HG03103 (cell line): ENCODE measurements around the gene ADAM10.

Experiments
- ATAC-seq: cut with Tn5 transposase; IDR thresholded peaks from one replicate; pipeline ENCODE4 v1.9.1; 2021; ENCODE audit warnings: low read depth; ENCODE audit not compliant: unreplicated experiment

The ADAM10 gene

DNA sequence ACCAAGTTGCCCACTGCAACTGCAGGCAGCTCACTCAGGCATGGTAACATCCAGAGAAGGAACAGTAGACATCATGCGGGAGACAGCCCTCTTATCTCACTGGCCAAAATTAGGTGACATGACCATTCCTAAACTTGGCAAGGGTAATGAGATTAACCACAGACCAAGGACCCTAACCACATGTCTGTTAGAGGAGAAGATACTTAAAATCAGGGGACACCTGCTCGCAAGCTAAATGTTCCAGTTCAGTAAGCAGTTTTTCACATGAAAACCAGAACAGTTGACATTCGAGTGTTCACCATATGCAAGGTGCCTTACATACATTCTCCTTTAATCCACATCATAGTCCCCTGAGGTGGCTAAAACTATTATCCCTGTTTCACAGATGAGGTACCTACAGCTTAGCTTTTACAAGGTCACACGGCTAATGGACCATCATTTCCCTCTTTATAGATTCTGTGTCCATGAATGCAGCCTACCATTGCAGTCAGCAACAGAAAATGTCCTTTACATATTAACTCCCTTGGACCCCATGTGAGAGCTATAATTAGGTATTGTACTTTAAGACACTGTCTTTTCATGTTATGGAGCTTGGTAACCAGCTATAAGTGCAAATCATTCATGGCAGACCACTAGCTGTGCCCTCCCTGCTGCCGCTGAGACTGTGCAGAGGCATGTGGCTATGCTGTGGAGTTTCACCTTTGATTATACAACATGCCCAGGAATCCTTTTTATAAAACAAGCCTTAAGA, 163.6 kb downstream of the ADAM10 start:
- peak; percentile 42 for ATAC-seq

DNA sequence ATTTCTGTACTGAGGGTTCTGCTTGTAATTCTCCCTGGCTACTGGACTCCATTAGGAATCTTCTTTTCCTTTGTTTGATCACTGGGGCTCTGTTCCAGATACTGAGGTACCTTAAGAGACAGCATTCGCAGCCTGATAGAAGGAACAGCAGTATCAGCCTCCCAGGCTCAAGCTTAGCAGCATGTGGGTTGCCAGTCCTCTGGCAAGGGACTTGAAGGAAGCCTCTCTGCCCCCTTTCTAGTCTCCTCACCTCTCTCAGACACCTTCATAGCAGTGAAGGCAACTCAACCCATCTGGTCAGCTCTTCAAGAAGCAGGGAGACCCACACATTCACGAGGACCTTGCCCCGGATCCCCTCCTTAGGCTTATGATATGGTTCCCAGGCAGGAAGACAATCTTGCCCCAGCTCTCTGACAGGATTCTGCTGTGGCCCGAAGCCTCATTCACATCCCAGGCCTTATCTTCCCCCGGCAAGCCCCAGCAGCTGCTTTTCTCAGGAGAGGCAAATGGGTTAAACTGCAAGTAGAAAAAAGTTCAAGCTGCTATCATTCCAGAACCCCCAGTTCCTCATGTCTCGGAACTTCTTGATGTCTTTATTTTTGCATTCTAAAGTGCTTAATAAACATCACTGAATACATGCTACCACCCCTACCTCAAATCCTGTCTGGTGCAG, 164.6 kb downstream of the ADAM10 start:
- no peak for ATAC-seq

DNA sequence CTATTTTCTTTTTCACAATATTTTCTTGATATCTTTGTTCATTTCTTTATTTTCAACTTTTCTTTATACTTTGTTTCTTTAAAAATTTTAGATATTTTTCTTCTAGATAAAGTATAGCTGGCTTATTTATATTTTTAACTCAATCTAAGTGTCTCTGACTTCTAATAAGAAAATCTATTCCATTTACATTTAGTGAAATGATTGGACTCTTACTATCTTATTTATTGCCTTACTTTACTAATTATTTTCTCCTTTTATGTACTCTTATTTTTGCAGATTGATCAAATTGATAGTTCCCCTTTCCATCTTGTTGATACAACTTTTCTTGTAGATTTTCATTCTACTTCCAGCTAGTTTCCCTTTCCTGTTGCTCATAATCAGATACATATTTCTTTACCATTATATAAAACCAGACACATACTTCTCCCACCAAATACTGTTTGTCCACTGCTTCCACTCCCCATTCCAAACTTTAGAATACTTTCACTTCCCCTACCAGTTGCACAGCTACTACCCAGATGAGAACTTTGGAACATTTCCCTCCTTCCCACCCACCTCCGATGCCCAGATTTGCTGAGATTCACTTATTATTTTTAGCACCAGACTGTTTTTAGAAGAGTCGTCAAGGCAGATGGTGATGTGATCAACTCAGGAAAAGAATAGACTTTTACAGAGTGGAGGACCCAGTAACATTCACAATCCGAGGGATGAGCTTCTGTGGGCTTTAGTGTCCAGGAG, 166.2 kb downstream of the ADAM10 start:
- ATAC-seq: no peak

DNA sequence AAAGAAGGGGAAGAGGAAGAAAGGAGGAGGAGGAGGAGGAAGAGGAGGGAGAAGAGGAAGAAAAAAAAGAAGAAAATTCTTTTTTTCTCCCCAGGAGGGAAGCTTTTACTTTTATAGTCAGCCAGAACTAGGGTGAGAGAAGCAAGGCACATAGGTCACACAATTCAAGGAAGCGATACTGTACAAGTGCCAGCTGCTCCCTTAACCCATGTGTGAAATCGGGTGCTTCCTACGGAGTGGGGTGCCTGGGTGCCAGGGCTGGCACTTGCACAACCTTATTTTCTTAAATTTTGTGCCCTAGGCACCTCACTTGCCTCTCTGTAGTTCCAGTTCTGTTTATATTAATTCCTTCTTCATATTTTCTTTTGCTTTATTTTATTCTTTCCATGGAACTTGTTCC, 167.3 kb downstream of the ADAM10 start:
- ATAC-seq: no peak

DNA sequence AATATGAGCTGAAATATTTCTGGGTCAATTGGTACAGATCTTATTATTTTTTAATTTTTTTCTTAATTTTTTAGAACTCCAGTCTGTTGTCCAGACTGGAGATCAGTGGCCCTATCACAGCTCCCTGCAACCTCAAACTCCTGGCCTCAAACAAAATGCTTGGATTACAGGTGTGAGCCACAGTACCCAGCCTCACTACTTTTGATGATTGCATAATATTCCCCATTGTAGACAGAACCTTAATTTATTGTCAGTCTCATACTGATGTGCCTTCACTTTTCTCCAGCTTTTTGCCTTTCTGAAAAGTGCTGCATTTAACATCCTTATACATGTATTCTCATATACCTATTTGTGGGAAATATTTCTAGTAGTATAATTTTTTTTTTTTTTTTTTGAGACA, 172.8 kb downstream of the ADAM10 start:
- ATAC-seq: no peak

DNA sequence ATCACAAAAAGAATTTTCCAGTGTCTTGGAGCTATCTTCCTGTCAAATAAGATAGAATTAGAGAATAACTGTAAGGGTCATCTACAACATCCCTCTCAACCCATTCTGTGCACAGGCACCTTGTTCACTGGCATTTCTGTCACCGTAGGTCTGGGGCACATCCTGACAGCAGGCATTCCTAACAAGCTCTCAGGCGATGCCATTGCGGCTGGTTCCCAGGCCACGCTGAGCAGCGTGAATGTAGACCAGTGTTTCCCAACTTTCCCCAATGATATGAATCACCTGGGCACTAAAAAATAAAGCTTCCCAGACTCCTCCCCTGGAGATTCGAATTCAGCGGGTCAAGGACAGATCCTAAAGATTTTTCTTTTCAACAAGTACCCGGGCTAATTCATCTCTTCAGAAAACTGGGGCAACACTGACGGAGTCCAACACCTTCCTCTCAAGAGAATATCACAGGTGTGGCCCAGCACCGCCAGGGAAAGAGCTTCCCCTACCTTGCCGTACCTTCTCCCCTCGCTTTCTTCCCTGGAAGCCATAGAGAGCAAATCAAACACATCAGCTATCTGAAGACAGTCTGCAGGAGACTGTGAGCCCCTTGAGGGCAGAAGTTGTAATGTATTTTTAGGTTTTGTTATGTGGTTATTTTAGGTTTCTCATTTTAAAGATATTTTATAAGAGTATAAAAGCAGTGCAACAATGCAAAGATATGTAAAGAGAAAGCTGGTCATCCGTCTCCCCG, 174.3 kb downstream of the ADAM10 start:
- ATAC-seq: no peak

DNA sequence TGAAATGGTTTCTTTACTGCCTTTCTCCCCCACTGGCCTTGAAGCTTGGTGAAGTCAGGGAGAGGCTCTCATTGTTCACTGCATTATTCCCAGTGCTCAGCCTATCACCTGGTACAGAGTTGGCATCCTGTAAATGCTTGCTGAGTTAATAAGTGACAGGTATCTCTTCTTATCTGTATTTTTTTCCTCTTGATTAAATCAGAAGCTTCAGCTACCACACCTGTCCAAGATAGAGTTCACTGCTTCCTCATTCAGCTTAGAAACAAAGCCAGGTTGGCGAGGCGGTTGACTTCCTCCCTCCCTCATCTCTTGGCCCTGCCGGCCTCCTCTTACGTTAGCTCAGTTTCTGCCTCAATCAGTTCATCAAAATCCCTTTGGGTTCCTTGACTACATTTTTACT, 174.9 kb downstream of the ADAM10 start:
- no peak for ATAC-seq

DNA sequence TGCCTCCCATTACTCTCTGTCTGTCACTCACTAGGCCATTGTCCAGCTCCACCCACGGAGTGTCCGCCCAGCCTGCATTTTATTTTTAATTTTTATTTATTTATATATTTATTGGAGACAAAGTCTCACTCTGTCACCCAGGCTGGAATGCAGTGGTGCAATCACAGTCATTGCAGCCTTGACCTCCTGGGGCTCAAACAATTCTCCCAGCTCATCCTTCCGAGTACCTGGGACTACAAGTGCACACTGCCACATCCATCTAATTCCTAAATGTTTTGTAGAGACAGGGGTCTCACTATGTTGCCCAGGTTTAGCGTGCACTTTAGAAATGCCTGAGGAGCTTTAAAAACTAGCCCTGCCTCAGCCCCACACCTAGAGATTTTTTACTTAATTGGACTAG, 176.2 kb downstream of the ADAM10 start:
- ATAC-seq: no peak

DNA sequence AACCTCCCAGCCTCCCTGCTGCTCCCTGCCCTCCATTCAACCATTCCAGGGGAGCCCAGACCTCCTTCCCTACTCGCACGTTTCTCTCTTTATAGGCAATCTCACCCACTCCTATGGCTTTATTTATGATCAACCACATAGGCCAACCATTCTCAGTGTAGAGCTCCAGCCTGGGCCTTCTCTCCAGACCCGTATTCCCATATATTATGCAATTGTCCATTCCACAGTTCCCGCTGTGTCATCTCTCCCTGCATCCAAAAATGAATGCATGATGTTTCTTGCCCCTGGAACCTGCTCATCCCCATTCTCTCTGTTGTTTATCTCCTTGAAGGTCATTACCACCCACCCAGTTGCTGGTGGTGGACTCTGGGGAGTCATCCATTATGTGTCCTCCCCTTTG, 177.0 kb downstream of the ADAM10 start:
- ATAC-seq: no peak

DNA sequence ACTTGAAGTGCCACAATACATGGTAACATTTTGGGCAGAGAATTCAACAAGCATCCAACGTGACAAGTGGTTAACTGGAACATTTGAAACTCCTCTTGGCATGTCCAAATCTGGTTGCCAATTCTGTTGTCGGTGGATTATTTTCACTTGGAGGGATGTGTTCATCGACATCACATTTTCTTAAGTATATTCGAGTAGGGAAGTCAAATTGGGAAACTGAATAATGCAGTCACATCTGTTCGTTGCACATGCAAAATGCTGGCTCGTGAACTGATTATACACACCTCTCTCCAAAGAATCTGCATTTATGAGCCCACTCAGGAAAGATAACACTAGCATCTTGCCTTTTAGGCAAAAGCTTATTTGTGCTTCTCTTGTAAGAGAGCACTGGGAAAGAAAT, 178.0 kb downstream of the ADAM10 start:
- no peak for ATAC-seq

DNA sequence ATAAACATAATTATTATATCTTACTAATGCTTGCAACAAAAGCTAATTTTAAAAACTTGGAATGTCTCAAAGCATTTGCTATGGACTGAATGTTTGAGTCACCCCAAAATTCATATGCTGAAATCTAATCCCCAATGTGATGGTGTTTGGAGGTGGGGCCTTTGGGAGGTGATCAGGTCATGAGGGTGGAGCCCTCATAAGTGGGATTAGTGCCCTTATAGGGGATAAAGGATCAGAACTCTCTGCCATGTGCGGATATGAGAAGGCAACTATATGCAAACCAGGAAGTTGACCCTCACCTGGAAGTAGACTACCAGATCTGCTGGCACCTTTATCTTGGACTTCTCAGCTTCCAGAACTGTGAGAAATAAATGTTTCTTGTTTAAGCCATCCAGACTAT, 180.1 kb downstream of the ADAM10 start:
- no peak for ATAC-seq

DNA sequence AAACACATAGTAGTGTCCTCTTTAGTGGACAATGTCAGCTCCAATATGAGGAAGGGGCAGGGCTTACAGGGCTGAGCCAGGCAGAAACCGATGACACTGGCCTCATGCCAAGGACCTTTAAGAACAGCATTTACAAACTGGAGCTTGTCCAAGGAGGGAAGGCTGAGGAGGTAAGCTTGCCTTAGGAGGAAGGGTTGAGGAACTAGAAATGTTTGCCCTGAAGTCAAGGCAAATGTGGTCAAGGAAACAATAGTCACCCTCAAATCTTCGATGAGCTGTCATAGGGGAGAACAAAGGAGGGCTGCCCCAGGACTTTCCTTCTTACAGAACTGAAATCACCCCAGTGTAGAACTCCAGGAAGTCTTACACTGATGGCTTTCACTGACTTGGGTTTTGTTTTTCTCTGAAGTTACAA, 181.3 kb downstream of the ADAM10 start:
- no peak for ATAC-seq

DNA sequence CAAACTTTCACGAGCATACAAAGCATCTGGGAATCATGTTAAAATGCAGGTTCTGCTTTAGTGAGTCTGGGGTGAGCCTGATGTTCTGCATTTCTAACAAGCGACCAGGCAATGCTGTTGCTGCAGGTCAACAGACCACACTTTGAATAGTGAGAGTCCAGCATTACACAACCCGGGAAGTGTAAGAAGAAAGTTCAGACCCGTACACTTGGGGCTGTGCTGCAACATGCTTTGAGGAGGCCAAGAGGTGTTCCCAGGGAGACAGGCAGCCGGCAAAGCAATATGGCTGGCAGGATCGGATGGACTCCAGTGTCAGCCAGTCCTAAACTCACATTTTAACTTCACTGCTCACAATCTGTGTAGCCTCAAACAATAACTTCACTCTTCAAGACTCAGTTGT, 183.5 kb downstream of the ADAM10 start:
- ATAC-seq: no peak

DNA sequence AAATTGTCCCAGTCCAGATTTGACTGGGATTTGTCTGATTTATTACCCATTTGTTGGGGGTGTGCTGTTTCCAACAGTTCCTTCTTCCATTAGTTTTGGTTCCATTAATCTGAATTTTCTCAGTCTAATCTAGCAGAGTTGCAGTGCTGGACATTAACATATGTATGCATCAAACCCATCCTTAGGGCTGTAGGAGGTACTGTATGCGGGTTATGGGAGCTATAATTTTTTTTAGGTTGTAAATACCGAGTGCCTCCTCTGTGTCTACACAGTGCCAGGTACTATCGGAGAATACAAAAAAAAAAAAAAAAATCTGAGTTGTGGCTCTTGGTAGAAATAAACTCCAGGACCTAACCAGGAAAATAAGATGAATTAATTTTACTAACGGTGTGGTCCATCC, 183.9 kb downstream of the ADAM10 start:
- ATAC-seq: no peak

DNA sequence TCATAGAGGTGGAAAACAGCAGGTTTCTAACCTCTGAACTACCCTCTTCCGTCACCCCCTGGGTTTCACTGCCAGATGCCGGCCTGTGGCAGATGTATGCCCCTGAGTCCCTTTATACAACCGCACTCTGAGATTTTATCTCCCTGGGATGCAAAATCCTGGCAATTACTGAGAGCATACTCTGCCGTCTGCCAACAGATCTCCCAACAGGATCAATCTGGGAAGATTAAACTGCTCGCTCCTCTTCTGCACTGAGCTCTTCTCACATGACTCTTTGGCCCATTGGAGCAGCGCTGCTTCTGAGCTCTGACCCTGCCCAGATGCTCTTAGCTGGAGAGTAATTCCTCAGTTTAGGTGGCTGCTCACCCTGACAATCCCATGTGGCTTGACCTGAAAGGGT, 184.5 kb downstream of the ADAM10 start:
- no peak for ATAC-seq

DNA sequence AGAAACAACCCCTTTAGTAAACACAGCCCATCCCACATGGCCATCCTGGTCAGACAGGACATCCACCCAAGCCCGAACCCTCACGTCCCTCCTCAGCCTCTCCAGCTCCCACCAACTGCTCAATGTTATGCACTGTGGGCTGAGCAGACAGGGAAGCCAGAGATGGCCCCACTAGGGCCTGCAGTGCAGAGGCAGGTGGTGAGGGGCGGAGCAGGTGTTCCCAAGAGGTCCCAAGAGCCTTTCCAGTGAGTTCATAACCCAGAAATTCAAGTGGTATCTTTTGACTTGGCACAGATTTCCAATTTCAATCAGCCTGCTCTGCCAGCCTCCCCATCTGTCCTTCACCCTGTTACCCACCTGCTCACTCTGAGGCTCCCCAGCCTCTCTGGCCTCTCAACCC, 187.4 kb downstream of the ADAM10 start:
- ATAC-seq: no peak

DNA sequence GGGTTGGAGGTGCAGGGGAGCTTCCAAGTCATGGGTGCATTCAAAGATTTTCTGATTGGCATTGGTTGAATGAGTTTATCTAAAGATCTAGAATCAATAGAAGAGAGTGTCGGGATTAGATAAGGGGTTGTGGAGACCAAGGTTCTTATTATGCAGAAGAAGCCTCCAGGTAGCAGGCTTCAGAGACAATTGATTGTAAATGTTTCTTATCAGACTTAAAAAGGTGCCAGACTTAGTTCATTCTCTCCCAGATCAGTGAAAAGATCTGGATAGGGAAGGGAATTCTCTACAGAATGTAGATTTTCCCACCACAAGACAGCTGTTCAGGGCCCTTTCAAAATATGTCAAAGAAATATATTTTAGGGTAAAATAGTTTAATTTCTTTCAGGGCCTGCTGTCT, 188.2 kb downstream of the ADAM10 start:
- no peak for ATAC-seq

DNA sequence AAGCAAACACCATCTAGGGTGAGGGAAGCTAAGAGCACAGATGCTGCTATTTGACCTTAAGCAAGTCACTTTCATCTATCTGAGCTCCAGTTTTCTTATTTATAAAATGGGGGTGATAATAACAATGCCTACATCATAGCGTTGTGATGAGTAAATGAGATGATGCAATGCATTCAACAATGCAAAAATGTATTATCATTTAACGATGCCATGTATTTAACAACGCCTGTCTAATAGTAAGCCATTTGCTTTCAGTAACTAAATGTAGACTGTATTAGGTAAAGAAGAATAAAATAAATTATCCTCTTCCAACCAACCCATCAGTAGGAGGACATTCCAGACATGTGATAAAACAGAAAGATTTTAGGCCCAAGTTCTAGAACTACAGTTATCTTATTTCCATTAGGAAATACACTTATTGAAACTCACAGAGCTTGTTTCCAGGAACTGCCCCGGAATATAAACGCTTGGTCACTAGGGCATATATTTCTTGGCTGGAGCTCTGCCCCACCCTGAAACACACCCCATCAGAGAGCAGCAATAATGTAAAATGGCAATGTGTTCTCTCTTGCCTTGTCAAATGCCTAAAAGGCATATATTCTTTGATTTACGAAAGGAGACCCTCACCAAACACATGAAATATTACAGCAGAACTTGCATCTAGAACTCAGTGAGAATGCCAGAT, 189.5 kb downstream of the ADAM10 start:
- no peak for ATAC-seq

DNA sequence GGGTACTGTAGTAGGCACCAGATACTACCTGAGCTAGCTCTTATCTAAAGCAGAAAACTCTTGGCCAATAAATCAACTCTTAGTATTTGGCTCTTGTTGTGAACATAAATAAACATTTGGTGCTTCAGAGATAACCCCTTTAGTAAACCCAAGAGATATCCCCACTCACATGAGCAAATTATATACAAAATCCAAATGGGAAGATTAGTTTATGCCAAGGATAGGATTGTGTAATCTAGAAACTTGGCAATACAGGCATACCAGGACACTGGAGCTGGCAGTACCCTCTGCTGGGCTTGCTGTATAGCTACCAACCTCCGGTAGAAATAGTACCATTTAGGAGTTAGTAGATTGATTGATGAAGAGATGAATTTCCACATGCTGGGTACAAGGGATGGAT, 190.7 kb downstream of the ADAM10 start:
- no peak for ATAC-seq

DNA sequence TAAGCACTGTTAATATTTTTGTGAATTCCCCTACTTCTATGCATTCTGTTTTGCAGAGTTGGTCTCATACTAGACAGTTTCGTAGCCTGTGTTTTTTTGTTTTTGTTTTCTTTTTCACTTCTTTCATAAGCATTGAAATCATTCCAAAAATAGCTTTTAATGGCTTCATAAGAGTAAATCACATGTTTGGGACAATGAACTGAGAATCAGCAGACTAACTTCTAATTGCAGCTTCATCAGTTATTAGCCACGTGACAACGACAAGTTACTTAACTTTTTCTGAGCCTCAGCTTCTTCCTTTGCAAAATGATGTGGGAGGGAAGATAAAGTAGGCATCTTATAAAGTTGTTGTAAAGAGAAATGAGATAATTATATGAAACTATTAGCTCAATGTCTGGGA, 193.0 kb downstream of the ADAM10 start:
- ATAC-seq: no peak

DNA sequence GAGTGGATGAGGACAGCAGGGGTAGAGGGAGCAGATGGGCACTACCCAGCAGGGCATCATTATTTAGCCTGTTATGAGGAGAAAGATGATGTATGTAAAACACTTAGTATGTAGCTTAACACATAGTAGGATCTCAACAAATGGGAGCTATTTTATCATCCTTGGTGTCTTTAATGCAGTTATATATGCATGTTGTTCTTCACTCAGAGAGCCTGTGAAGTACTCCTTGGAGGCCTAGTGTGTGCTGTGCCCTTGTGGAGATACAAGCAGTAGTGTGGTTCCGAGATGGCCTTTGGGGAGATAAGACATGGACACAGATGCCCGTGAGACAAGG, 193.5 kb downstream of the ADAM10 start:
- no peak for ATAC-seq
